Daoy (cell line): ENCODE results near the gene FAM131A. TPM values are rescaled to one million over a fixed set of nuclear protein-coding genes. Genes with fewer than 3 reads are reported as not detected.
"Not testable (repeated sequence)": the region's sequence is repeated elsewhere in the genome, so short reads cannot be mapped to it uniquely, and the experiment has no call there.

ENCODE experiments used
- DNase-seq: peaks from one replicate; pipeline ENCODE4 v3.0.0-alpha.2; 2015; ENCODE audit warnings: low read depth
- total RNA-seq: library from RNA; depleted of rRNA; stranded (reverse); fragments of >200 nt; shearing (Covaris generic); gene quantifications from 2 replicates; pipeline ENCODE4 v1.2.3, GENCODE V29; 2014

The FAM131A gene
- total RNA-seq, 1 experiment from 2014 or later: 23.7 TPM

DNA sequence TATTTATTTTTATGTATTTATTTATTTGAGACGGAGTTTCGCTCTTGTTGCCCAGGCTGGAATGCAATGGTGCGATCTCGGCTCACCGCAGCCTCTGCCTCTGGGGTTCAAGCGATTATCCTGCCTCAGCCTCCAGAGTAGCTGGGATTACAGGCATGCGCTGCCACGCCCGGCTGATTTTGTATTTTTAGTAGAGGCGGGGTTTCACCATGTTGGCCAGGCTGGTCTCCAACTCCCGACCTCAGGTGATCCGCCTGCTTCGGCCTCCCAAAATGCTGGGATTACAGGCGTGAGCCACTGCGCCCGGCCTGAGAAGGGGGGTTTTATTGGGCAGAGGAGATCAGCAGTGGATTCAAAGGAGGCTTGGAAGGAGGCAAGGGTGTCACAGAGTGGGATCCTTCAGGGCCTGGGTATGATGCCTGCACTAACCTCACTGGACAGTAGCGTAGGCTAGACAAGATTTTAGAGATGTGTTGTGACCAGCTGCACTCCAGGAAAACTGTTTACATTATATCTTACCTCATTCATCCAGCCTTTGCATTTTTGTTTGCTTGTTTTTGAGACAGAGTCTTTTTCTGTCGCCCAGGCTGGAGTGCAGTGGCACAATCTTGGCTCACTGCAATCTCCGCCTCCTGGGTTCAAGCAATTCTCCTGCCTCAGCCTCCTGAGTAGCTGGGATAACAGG lies 2.2 kb downstream of the FAM131A start:
- DNase-seq: not testable (repeated sequence)

- no peak for DNase-seq
Observed at GRCh38 chr3:184341925-184342324, 4.5 kb downstream of the FAM131A start.

- no peak for DNase-seq
Observed at GRCh38 chr3:184343200-184343876, 5.9 kb downstream of the FAM131A start.

DNA sequence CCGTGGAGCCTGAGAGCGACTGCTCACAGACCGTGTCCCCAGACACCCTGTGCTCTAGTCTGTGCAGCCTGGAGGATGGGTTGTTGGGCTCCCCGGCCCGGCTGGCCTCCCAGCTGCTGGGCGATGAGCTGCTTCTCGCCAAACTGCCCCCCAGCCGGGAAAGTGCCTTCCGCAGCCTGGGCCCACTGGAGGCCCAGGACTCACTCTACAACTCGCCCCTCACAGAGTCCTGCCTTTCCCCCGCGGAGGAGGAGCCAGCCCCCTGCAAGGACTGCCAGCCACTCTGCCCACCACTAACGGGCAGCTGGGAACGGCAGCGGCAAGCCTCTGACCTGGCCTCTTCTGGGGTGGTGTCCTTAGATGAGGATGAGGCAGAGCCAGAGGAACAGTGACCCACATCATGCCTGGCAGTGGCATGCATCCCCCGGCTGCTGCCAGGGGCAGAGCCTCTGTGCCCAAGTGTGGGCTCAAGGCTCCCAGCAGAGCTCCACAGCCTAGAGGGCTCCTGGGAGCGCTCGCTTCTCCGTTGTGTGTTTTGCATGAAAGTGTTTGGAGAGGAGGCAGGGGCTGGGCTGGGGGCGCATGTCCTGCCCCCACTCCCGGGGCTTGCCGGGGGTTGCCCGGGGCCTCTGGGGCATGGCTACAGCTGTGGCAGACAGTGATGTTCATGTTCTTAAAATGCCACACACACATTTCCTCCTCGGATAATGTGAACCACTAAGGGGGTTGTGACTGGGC lies 7.3 kb downstream of the FAM131A start:
- DNase-seq: no peak

DNA sequence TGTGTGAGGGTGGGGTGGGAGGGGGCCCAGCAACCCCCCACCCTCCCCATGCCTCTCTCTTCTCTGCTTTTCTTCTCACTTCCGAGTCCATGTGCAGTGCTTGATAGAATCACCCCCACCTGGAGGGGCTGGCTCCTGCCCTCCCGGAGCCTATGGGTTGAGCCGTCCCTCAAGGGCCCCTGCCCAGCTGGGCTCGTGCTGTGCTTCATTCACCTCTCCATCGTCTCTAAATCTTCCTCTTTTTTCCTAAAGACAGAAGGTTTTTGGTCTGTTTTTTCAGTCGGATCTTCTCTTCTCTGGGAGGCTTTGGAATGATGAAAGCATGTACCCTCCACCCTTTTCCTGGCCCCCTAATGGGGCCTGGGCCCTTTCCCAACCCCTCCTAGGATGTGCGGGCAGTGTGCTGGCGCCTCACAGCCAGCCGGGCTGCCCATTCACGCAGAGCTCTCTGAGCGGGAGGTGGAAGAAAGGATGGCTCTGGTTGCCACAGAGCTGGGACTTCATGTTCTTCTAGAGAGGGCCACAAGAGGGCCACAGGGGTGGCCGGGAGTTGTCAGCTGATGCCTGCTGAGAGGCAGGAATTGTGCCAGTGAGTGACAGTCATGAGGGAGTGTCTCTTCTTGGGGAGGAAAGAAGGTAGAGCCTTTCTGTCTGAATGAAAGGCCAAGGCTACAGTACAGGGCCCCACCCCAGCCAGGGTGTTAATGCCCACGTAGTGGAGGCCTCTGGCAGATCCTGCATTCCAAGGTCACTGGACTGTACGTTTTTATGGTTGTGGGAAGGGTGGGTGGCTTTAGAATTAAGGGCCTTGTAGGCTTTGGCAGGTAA lies 8.1 kb downstream of the FAM131A start:
- DNase-seq: peak; percentile 69

DNA sequence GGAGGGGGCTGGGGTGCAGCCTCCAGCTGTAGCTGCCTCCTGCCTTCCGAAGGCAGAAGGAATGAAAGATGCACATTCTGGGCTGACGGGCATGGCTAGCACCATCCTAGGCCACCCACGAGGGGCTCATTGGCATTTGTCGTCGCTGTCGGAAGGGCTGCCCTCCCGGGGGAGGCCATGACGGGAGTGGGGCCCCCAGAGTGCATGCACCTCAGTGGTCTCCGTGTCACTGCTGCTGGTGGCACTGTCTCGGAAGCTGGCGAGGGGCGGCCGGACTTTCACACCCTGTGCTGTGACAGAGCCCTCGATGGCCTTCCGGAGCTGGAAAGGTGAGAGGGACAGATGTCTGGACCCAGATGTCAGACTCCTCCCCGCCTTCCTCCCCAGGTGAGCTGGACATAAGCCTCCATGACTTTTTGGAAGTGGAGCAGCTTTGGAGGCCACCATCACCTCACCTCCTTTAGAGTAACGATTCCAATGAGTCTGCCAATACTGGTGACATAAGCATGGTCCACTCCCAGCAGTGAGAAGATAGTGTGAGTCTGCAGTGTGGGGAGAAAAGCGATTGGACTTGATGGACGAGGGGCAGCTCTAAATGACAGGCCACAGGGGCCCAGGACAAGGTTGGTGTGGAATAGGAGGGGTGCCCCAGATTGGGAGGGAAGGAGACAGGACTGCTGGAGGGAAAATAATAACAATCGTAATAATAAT lies 9.2 kb downstream of the FAM131A start:
- DNase-seq: no peak

DNA sequence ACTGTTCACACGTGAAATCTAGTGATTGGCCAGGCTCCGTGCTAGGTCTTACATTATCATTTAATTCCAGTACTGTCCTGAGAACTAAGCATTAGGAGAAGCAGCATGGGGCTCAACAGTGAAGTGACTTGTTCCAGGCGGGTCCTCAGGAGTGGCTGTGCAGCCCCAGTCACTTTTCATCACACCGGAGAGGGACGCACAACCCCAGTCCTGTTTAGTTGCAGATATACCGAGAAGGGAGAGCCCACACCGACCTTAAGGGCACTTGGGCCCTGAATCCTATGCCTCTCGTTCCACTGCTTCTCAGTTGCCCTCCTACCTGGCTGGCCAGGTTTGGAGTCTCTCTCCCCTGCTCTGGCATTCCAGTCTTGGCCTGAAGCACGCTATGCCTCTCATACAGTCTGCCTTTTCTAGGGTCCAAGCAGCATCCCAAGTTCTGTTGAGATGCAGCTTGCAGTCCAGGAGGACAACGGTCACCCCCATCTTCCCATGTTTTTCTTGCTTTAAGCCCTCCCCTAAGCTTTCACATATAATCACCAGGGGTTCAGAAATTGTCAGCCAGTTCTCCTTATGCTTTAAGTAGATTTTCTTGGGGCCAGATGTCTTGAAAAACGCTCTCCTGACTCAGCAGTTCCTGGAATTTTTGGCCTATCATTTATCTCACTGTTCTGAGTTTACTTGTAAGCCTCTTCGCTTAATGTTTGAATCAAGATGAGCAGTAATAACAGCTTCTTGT lies 10.1 kb downstream of the FAM131A start:
- DNase-seq: no peak

- DNase-seq: no peak
Observed at GRCh38 chr3:184348057-184348382, 10.6 kb downstream of the FAM131A start.

- DNase-seq: no peak
Observed at GRCh38 chr3:184349563-184350470, 12.4 kb downstream of the FAM131A start.

GRCh38 chr3:184350618-184351017 lies 13.2 kb downstream of the FAM131A start:
- DNase-seq: no peak

DNA sequence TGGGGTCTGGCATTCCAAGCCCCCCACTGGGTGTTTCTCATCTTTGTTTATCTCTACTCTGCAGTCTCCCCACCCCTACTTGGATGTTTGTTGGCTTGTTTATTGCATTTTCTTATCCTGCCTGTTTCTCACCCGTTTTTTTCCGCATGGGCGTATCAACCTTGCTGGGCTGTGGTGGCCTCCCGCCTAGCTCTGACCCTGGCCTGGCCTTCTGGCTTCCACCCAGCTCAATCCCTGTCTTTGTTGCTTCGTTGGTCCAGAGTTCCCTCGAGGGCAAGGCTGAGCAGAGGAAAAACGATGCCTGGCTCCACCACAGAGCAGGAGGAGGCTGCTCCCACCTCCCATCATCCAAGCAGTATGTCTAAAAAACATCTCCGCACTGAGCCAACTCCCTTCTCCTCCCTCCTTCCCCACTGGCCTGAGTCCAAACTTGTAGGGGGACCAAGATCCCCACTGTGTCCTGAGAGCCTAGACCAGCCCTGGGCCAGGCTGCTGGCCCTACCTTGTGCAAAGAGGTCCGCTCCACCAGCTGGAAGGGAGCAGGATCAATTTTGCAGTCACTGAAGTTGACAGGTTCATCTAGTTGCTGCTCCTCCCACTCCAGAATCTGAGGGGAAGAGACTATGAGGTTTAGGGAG lies 14.2 kb downstream of the FAM131A start:
- no peak for DNase-seq

GRCh38 chr3:184352149-184352785 lies 14.9 kb downstream of the FAM131A start:
- no peak for DNase-seq

- DNase-seq: no peak
Observed at GRCh38 chr3:184352897-184353545, 15.6 kb downstream of the FAM131A start.

GRCh38 chr3:184353546-184353941 lies 16.1 kb downstream of the FAM131A start:
- DNase-seq: no peak

DNA sequence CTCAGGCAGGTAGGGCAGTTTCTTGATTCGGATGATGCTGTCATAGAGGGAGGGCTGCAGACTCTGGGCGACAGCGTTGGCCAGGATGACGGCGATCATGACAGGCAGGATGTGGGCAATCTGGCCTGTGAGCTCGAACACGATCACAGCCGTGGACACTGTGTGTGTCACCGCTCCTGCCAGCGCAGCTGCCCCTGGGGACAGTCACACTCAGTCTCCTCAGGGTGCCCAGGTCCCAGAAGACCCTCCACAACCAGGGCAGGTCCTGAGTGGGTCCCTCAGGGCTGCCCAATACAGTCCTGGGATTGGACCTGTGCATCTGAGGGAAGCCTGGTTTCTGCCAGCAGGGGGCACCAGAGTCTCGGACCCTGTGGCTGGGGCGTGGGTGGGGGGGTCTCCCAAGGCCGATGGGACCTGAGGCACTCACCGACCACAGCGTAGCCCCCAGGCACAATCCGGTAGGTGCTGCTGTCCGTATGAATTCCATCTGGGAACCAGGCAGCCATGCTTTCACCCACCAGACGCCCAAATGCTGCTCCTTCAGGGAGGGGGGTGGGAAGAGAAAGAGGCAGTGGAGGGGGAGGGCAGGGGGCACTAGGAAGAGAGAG lies 16.8 kb downstream of the FAM131A start:
- DNase-seq: peak; percentile 61

DNA sequence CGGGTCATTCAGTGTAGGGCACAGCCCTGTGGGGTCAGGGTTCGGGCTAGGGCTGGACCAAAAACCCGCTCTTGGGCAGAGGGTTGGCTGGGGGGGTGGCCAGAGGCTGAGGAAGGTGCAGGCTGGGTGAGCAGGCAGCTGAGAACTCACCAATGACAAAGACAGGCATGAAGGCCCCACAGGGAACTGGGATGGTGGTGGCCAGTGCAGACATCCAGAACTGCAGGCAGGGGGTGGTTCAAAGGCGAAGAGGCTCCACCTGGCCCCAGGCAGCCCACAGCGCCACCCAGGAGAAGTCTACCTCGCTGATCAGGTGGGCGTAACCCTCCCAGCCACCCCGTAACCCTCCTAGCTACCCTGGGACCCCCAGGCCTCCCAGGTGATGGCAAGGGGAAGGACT lies 17.4 kb downstream of the FAM131A start:
- DNase-seq: no peak

GRCh38 chr3:184355261-184356040 lies 18.1 kb downstream of the FAM131A start:
- DNase-seq: no peak
